HG02678 (cell line): ENCODE results near the gene TMEM100.
A peak's percentile ranks its signal among the peaks of the same experiment; 100 is the strongest.

Source experiments
- ATAC-seq: cut with Tn5 transposase; IDR thresholded peaks from one replicate; pipeline ENCODE4 v1.9.1; 2021; ENCODE audit warnings: mild to moderate bottlenecking, moderate library complexity; ENCODE audit not compliant: unreplicated experiment

The TMEM100 gene

DNA sequence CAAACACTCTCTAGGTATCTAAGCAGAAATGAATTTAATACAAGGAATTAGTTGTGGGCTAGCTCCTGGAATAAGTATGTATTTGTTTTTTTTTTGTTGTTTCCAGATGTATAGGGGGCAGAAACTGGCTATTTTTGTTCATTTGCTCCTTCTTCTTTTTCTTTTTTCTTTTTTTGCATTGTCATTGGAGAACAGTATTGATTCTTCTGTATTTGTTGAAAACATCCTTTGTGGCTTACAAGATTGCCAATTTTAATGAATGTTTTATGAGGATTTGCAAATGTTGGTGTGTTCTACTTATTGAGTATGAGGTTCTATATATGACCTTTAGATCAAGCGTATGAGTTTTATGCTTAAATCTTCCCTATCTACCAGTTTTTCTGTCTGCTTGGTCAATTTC is 22.6 kb upstream of the TMEM100 start:
- no peak for ATAC-seq

DNA sequence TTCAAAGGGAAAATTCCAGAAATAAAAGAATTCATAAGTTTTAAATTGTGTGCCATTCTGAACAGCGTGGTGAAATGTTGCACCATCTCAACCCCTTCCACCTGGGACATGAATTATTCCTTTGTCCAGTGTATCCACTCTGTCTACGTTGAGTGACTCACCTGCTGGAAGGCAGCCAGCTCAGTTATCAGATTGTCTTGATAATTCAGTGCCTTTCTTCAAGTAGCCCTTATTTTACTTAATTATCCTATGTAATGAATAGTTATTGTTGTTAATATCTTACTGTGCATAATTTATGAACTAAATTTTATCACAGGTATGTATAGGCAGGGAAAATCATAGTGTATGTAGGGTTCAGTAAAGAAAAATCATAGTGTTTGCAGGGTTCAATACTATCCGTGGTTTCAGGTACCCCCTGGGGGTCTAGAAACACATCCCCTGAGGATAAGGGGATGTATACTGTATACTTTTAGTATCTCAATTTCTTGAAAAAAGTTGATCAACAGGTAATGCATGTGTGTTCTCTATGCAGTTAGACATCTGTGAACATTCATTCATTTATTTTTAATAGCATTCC is 20.5 kb upstream of the TMEM100 start:
- no peak for ATAC-seq

DNA sequence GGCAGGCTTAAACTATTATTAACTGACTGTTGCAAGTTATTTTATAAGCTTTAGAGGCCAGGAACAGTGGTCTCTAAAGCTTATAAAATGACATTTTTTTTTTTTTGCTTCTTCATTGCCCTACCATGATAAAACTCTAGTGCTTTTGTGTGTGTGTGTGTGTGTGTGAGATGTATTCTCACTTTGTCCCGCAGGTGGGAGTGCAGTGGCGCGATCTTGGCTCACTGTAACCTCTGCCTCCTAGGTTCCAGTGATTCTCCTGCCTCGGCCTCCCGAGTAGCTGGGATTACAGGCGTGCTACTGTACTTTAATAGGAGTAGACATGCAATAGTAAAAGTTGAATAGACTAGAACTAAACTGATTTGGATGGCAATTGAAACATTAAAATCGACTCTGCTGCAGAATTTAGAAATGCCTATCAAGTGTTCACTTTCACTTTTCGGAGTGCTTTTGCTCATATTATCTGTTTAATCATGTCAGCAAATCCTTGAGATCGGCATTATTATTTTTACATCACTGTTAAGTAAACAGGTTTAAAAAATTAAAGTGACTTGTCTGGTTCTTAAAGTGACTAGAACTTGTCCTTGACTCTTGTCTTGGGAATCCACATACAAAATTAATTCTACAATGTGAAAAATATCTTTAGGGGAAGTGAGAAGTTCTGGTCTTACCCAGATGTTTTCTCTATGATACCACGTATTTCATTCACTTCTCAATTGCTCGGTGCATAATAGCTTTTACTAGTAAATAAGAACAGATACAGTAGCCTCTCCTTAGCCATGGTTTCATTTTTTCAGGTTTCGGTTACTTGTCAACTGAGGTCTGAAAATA is 19.8 kb upstream of the TMEM100 start:
- ATAC-seq: peak; percentile 92

DNA sequence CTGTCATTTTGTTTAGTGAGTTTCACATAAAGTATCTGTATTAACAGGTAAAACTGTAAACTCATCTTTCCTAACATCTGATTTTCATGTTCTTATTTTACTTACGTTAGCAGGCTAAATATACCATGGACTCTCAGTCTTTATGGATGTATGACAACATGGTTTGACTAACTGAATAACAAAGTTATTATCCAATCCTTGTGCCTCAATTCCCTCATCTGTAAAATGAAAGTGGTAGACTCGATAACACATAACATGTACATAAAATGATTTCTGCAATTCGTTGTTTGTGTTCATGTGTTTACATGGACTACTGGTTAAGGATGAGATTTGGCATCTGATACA is 18.7 kb upstream of the TMEM100 start:
- ATAC-seq: no peak

DNA sequence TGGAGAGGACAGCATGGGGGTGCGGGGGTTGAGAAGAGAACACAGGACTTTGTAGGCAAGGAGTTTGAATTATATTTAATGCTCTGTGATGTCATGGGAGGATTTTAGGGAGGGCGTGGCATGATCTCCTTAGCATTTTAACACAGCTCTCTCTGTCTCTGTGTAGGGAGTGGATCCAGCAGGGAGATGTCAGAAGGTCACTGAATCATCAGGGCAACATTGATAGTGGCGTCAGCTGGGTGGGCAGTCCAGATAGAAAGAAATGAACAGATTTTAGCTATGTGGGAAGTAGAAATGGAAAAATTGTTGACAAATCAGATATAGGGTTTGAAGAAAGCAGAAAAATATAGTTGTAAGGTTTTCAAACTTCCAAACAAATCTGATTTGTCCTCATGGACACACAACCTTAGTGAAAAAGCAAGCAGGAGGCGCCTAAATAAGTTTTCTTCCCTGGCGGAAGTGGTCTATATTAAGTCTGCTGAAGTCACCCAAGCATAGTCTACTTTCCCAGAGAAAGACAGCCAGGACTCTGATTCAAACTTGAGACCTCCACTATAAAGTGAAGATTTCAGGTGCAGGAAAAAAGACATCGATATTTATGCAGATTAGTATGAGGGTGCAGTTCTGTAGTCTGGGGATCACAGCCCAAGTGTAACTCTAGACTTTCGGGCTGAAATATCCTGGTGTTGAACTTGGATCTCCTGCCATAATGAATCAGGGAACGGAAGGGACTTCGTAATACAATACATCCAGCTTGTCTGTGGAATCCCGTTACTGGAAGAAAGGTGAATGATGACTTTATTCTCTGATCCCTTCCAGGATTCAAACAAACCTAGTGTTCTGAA is 18.1 kb upstream of the TMEM100 start:
- ATAC-seq: no peak

DNA sequence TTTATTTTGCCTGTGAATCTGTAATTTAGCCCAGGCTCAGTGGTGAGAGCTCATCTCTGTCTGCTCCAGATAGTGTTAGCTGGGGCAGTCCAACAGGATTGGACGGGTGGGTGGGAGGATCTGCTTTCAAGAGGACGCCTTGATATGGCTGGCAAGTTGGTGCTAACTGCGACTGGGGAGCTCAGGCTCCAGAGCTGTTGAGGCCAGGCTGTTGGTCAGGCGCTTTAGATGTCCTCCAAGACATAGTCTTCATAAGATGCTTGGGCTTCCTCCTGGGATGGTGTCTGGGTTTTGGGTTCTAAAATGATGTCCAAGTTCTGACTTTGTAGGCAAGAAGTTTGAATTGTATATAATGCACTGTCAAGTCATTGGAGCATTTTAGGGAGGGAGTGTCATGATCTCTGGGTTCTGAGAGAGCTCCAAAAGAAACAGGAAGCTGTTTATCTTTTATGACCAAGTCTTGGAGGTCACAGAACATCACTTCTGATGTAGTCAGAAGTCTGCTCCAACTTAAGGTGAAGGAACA is 15.4 kb upstream of the TMEM100 start:
- ATAC-seq: no peak

DNA sequence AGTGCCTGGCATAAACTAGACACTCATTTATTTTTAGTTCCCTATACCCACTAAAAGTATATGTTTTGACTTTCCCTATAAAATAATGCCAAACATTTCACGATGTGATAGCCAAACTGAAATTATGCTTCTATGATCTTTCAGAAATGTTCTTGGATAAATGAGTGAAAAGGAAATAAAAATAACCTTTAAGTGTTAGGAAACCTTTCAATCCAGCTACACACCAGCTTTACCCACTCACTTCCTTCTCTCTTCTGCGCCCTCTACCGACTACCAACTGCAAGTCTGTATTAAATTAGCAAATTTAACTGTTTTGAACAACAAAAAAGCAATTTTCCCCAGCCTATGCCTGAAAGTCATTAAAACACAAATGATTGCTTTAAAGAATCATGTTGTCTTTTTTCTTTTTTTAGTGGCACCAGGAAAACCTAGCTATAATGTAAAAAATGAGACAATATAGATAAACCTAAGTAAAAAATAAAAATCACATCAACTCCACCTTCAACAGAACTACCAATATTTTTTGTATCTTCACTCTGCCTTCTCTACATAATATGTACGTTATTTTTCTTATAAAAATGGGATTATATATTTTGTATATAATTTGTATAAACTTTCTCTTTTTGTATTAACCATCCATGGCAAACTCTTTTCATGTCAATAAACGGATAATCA is 13.2 kb upstream of the TMEM100 start:
- ATAC-seq: no peak

DNA sequence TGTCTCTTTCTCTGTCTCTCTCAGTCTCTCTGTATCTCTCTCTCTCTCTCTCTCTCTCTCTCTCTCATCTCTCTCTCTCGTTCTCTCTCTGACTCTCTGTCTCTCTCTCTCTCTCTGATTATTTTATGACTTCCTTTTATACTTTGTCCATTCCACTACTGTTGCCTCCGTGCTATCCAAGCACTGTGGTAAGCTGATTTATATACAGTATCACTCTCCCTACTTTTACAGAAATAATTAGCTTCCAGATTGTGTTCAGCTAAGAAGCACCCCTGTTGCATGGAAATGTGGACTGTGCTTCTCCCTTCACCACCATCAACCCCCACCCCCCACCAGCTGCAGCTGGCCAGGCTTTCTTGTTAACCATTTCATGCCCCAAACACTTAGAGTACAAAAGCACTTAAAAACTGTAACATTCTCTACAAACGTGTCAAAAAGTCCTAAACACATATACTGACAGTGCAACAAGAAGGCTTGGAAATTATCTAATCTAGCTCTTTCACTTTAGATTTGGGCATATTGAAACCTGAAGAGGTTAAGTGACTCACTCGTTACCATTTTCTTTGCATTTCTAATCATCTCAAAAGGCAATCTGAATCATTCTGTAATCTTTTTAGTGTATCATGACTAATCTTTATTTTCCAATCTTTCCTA is 11.6 kb upstream of the TMEM100 start:
- no peak for ATAC-seq

DNA sequence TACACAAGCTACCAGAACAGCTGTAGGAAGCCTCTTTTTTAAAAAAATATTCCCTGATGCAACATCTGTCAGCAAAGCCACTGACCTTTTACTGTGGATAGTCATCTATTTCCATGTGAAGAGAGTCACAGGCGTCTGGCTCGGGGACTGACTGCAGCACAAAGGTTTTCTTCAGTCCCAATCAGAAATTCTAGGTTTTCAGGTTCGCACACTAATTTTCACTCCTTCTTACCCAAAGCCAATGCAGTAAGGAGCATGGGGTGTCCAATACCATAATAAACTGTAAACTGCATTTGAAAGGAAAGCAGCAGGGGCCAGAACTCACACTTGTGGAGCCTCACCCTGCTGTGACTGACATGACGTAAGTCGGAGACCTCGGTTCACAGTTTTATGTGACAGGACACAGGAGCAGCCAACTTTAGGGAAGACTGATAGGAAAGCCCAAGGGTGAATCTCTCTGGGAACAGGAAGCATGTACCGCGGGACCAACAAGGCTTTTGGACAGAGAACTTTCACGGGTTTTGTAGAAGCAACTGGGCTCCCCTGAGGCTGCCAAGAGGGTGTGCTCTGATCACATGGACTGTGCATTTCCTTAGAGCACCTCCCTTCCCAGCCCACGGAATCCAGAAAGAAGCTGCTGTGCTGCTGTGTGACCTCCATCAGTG is 9.1 kb upstream of the TMEM100 start:
- no peak for ATAC-seq

DNA sequence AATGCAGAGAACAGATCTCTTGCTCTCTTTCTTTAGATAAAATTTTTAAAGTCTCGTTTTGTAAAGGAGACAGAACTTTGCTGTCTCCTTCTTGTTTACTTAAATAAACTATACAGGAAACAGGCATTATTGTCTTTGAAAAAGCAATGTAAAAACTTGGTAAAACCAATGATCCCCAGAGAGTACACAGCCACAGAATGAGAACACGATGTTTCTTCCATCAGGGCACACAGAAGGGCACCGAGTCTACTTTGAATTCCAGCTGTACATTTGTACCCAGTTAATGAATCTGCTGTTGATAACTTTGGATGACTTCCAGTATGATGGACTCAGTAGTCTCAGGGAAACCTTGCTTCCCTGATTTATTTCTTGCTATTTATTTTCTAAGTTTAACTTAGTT is 8.1 kb upstream of the TMEM100 start:
- ATAC-seq: no peak

DNA sequence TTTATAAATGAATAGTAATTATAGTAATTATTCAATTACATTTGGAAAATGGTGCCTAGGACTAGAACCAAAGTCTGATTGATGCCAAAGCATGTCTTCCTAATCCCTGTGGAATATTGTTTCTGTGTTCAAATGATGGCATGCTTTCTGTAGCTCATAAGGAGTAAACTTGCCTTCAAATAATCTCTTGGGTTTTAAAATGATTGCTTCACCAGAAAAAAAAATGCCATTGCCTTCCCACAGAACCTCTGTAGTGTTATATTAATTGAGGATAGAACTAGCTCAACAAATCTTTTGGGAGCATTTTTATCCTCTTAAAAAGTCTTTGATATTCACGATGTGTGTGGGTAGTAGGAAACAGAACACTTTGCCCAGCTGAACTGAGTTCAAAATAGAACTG is 7.7 kb upstream of the TMEM100 start:
- ATAC-seq: no peak

DNA sequence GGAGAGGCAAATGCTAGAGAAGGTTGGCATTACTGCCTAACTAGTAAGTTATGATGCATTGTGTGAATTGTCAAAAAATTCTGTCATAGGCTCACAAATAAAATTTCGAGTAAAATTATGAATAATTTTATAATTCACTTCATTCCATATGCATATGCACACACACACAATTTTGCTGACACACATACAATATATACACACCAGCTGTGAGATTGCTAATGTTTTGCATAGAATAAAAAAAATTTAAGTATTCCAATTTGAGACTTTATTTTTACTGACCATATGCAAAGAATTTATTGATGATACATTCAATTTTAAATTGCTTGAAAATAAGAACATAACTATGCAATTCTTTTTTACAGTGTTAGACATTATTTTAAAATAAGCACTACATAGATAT is 6.8 kb upstream of the TMEM100 start:
- ATAC-seq: no peak

DNA sequence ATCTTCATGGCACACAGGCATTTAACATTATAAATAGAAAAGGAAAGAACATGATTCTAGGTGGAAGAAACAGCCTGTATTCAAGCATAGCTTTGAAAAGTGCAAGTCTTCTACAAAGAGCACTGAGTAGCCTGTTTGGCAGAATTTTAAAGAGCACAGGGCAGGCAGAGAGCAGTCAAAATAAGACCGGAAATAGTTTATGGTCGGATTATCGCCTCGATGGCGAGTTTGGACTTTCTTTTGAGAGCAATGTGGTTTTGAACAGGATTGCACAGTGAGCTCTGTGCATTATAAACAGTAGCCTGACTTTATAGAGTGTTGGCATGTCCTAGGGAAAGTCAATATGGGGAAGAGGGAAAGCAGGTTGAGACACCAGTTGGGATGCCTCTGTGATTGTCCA is 6.2 kb upstream of the TMEM100 start:
- no peak for ATAC-seq

DNA sequence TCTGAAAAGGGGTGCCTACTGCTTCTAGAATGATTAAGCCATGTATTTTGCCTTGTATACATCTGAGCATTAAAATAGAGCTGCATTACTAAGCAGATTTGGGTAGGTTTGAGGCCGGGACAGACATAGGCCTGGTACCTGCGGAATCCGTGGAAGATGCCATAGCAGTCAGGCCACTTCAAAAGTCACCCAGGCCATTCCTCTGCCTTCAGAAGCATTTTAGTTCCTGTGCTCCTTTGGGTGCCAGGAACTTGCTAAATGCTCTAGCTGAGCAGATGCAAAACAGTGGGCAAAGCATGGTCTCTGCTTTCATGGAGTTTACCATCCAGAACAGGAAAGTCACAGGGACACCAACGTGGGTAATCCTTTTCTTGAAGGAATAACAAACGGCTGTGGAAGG is 5.7 kb upstream of the TMEM100 start:
- no peak for ATAC-seq

DNA sequence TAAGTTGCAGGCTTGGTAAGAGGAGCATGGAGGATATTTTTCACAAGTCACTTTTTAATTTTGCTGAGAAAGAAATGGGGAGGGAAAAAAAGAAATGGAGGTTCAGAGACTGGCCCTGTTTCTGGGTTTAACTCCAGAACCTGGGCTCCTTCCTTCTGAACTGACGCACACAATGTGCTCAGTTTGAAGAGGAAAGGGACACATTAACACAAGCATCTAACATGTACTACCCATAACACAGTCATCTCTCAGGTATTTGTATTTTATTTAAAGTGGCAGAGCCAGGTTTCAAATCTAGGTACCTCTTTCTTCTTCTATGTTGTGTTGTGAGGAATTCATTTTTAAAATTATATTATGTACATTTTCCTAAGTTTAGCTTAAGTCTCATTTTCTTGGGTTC is 5.3 kb upstream of the TMEM100 start:
- no peak for ATAC-seq

DNA sequence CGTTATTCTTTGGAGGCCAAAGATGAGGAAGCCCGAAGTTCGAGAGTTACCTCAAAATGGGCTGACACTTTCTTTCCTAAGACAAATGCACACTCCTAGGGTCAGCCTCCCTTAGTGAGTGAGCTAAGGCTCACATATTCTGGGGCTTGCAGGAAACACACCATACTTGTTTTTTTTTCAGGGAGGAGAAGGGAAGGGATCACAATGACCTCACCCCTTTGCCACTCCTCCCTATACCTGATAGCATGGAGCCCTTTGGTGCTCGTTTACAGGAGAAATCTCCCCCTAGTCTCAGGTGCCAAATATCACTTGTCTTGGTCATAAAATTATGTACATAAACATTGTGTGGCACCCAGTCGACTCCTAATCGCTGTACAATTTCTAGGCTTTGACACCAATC is 4.6 kb upstream of the TMEM100 start:
- no peak for ATAC-seq

DNA sequence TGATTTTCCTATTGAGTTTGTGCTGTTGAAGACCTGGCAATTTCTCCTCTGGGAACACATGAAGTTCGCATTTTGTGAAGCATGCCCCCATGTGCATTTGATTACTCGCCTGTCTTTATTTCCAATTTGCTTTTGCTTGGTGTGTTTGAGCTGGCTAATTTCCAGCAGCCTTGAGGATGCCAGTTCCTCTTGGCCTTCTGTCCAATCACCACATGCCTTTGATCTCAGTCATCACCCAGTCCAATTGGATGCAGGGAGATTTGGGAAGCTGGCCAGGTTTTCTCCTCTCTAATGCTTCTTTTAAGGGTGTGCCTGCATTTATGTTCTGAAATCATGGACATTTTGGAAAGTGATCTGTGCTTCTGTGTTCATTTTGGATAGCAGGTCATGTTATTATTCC is 3.8 kb upstream of the TMEM100 start:
- ATAC-seq: no peak

DNA sequence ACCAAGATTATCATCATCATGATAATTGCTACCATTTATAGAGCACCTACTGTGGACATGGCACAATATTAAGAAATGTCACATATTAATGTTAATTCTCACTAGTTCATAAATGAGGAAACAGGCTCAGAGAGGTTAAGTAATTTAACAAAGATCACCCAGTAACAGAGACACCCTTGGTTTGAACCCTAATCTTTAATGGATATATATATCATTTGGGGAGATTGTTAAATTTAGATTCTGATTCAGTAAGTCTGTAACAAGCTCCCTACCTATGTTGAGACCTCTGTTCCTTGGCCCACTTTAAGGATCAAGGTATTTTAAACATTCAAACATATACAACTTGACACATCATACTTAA is 804 bp upstream of the TMEM100 start:
- ATAC-seq: no peak

DNA sequence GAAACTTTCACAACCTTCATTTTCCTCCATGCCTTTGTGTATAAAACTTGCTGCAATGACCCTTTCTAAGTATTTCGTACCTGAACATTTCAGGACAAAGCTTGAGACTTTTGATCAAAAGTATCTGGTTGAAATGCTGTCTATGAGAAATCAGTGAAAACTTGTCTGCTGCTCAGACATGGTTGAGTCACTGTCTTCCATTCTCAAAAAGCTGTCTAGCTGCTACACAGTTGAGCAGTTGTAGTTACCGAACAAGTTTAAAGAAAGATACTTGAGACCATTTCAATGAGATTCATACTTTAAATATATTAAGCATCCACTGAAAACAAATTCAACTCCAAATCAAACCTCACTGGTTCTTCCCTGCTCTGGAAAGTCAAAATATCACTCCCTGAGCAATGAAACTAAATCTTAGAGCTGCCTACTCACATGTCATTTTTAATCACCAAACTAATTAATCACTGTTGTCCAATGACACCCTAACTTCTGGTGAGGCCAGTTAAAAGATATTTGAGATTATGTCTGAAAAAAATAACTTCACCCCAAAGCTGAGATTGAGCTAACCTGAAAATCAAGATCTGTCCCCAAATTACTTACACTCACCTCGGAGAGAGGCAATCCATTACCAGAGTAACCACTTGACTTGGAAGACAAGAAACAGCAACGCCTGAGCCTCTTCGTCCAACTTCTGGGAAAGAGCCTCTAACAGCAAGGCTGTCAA is 488 bp downstream of the TMEM100 start:
- no peak for ATAC-seq
